HUES6 (cell line): ENCODE results near the gene ABO.
"Not testable (repeated sequence)": the region's sequence is repeated elsewhere in the genome, so short reads cannot be mapped to it uniquely, and the experiment has no call there.

ENCODE experiments used
- H3K27ac ChIP-seq: 2 replicates; pipeline ENCODE4 v1.7.0; 2013; ENCODE audit warnings: low read depth, mild to moderate bottlenecking, low read length, inconsistent platforms
- H3K27me3 ChIP-seq: 2 replicates; pipeline ENCODE4 v1.6.1; 2013; ENCODE audit warnings: low read length; ENCODE audit not compliant: control insufficient read depth, insufficient read depth
- H3K36me3 ChIP-seq: 2 replicates; pipeline ENCODE4 v1.6.1; 2013; ENCODE audit warnings: low read length; ENCODE audit not compliant: control insufficient read depth, insufficient read depth
- H3K4me1 ChIP-seq: 2 replicates; pipeline ENCODE4 v1.6.1; 2013; ENCODE audit warnings: low read length; ENCODE audit not compliant: control insufficient read depth, insufficient read depth
- H3K4me3 ChIP-seq: 2 replicates; pipeline ENCODE4 v1.5.1; 2013; ENCODE audit warnings: low read depth, low read length
- H3K9ac ChIP-seq: one replicate; pipeline ENCODE4 v1.6.1; 2013; ENCODE audit warnings: mild to moderate bottlenecking, low read length
- H3K9me3 ChIP-seq: 2 replicates; pipeline ENCODE4 v1.6.1; 2013; ENCODE audit warnings: low read depth, low read length; ENCODE audit not compliant: control insufficient read depth, insufficient read depth

The ABO gene

DNA sequence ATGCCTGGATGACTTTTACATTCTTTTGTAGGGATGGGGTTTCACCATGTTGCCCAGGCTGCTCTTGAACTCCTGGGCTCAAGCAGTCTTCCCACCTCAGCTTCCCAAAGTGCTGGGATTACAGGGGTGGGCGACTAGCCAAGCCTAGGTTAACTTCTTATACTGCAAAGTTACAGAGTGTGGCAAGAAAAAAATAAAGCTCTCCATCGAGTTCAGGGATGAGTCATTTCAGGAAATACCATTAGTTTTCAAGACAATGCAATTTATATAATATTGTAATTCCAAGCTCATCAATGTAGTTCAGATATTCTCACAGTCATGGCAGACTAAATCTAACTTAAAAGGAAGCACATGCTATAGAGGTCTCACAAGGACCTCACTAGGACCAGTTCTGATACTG lies 11.5 kb upstream of the ABO start:
- no peaks in the 10 kb centered on the region for H3K36me3 ChIP-seq
- no peaks in the 10 kb centered on the region for H3K27me3 ChIP-seq
- no peaks in the 10 kb centered on the region for H3K4me1 ChIP-seq
- H3K9ac ChIP-seq = no peak overlapping the region
- H3K9me3 ChIP-seq = peaks cover 35% of the 10 kb centered on the region
- no peak overlapping the region for H3K27ac ChIP-seq
- no peak overlapping the region for H3K4me3 ChIP-seq

DNA sequence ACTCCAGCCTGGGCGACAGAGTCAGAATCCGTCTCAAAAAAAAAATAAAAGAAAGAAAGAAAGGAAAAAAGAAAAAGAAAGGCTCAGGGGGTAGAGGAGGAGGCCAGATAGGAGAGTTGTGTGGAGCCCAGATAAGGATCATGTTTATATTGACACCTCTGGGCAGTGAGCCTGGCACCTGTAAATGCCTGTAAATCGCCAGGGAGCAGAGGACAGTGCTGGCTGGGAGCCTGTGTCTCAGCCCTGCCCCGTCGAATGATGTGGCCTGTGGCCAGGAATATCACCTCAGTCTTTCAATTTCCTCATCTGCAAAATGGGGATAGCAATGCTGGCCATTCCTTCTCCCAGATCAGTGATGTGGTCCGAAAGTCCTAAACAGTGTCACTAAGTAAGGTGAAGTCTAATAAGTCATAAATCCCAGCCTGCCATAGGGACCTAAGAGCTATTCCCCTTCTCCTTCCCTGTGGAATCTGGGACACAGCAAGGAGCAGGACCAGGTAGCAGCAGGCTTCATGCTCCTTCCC lies 10.3 kb upstream of the ABO start:
- Histone ChIP-seq H3K9ac (no peak overlapping the region), H3K27me3 (no peaks in the 10 kb centered on the region)

DNA sequence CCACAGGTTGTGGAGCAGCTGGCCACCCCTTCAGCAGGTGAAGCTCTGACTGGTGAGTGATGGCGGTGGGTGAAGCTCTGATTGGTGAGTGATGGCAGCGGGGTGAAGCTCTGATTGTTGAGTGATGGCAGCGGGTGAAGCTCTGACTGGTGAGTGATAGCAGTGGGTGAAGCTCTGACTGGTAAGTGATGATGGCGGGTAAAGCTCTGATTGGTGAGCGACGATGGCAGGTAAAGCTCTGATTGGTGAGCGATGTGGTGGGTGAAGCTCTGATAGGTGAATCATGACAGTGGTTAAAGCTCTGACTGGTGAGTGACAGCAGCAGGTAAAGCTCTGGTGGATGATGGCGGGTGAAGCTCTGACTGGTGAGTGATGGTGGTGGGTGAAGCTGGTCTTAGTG lies 9.4 kb upstream of the ABO start:
- Histone ChIP-seq H3K27ac (no peak overlapping the region), H3K9me3 (peaks cover 21% of the 10 kb centered on the region), H3K9ac (no peak overlapping the region), H3K4me1 (peaks cover 4% of the 10 kb centered on the region; the same call in 1 of the 2 replicates), H3K4me3 (no peak overlapping the region), H3K36me3 (no peaks in the 10 kb centered on the region), H3K27me3 (no peaks in the 10 kb centered on the region)

More for the DNA sequence above, 10.3 kb upstream of the ABO start:
- Histone ChIP-seq H3K4me3 (no peak overlapping the region), H3K36me3 (no peaks in the 10 kb centered on the region), H3K4me1 (peaks cover under 1% of the 10 kb centered on the region; the same call in 1 of the 2 replicates), H3K9me3 (peaks cover 24% of the 10 kb centered on the region), H3K27ac (no peak overlapping the region)

DNA sequence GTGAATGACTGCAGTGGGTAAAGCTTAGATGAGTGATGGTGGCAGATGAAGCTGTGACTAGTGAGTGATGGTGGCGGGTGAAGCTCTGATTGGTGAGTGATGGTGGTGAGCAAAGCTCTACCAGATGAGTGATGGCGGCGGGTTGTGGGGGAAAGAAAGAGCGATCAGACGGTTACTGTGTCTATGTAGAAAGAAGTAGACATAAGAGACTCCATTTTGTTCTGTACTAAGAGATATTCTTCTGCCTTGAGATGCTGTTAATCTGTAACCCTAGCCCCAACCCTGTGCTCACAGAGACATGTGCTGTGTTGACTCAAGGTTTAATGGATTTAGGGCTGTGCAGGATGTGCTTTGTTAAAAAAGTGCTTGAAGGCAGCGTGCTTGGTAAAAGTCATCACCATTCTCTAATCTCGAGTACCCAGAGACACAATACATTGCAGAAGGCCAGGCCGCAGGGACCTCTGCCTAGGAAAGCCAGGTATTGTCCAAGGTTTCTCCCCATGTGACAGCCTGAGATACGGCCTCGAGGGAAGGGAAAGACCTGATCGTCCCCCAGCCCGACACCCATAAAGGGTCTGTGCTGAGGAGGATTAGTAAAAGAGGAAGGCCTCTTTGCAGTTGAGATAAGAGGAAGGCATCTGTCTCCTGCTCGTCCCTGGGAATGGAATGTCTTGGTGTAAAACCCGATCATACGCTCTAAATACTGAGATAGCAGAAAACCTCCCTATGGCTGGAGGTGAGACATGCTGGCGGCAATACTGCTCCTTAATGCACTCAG lies 8.4 kb upstream of the ABO start:
- not testable (repeated sequence) for H3K36me3 ChIP-seq, H3K27me3 ChIP-seq, H3K4me1 ChIP-seq, H3K9ac ChIP-seq, H3K4me3 ChIP-seq, H3K27ac ChIP-seq
- H3K9me3 ChIP-seq = peaks cover 19% of the 10 kb centered on the region

GRCh38 chr9:133282464-133283238 lies 7.7 kb upstream of the ABO start:
- Histone ChIP-seq H3K9ac (no peak overlapping the region), H3K27me3 (peaks cover 11% of the 10 kb centered on the region), H3K36me3 (no peaks in the 10 kb centered on the region), H3K4me1 (peaks cover 4% of the 10 kb centered on the region; the same call in 1 of the 2 replicates), H3K27ac (no peak overlapping the region), H3K4me3 (no peak overlapping the region), H3K9me3 (peaks cover 19% of the 10 kb centered on the region)

GRCh38 chr9:133280392-133280791 lies 5.4 kb upstream of the ABO start:
- Histone ChIP-seq H3K9me3 (peaks cover 16% of the 10 kb centered on the region), H3K9ac (no peak overlapping the region), H3K27me3 (peaks cover 34% of the 10 kb centered on the region), H3K27ac (no peak overlapping the region), H3K36me3 (no peaks in the 10 kb centered on the region), H3K4me3 (no peak overlapping the region), H3K4me1 (peaks cover 4% of the 10 kb centered on the region; the same call in 1 of the 2 replicates)

DNA sequence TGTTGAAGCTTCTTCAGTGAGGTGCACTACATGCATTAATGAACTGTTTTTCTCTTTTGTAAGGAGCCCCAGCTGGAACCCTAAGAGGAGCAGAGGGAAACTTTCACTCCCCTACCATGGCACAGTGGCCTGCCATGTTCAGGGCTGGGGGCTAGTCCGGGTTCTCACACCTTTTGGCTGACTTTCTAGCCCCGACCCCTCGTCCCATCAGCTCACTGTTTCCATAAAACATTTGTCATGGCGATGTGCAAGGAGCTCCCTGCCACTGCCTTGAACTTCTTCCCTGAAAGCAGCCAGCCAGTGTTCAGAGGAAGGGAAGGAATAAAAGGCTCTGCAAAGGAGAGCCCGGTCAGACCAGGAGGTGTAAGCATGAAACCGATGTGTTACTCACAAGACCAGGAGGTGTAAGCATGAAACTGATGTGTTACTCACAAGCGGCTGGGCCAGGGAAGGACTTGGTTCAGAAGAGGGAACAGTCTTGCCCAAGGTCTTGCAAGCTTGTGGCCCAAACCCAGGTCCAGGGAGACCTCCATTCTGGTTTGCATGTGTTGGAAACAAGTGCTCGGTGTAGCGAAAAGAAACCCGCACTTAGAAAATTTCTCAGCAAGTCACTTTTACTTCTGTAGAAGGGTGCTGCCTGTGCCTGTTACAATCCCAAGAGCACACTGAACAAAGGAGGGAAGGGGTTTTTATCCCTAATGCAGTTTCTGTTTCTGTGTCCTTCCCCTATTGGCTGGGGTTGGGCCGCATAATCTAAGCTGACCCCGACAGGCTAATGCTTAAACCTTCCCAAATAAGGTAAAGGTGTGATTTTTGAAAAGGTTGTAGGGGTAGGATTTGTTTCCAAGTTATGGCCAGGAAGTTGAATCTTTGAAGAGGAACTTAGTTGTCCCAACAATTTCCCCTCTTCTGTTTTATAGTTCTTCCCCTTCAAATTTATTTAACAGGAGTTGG lies 3.4 kb upstream of the ABO start:
- no peak overlapping the region for H3K27ac ChIP-seq
- H3K4me1 ChIP-seq = peaks cover 7% of the 10 kb centered on the region
- H3K27me3 ChIP-seq = peaks cover 53% of the 10 kb centered on the region
- H3K9me3 ChIP-seq = peaks cover 12% of the 10 kb centered on the region
- no peaks in the 10 kb centered on the region for H3K36me3 ChIP-seq
- no peak overlapping the region for H3K4me3 ChIP-seq
- H3K9ac ChIP-seq = no peak overlapping the region

- H3K4me1 ChIP-seq = peaks cover 7% of the 10 kb centered on the region
- peaks cover 59% of the 10 kb centered on the region for H3K27me3 ChIP-seq
- H3K4me3 ChIP-seq = no peak overlapping the region
- peaks cover 12% of the 10 kb centered on the region for H3K9me3 ChIP-seq
- H3K27ac ChIP-seq = no peak overlapping the region
- H3K36me3 ChIP-seq = no peaks in the 10 kb centered on the region
- H3K9ac ChIP-seq = no peak overlapping the region
Measured at GRCh38 chr9:133277467-133277866, 2.5 kb upstream of the ABO start.

DNA sequence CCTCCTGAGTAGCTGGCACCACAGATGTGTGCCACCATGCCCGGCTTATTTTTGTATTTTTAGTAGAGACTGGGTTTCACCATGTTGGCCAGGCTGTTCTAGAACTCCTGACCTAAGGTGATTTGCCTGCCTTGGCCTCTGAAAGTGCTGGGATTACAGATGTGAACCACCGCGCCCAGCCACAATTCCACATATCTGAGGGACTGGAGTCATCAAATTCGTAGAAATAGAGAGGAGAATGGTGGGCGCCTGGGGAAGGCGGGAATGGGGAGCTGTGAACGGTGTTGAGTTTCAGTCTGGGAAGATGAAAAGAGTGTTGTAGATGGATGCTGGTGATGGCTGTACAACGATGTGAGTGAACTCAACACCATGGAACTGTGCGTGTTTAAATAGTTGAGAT lies 1.9 kb upstream of the ABO start:
- Histone ChIP-seq H3K27me3 (peaks cover 60% of the 10 kb centered on the region), H3K9ac (no peak overlapping the region), H3K4me1 (peaks cover 7% of the 10 kb centered on the region), H3K36me3 (no peaks in the 10 kb centered on the region), H3K9me3 (peaks cover 12% of the 10 kb centered on the region), H3K4me3 (no peak overlapping the region), H3K27ac (no peak overlapping the region)

GRCh38 chr9:133276001-133276884 lies 1.2 kb upstream of the ABO start:
- peaks cover 63% of the 10 kb centered on the region for H3K27me3 ChIP-seq
- peaks cover 12% of the 10 kb centered on the region for H3K9me3 ChIP-seq
- peaks cover 7% of the 10 kb centered on the region for H3K4me1 ChIP-seq
- H3K27ac ChIP-seq = no peak overlapping the region
- H3K9ac ChIP-seq = no peak overlapping the region
- no peaks in the 10 kb centered on the region for H3K36me3 ChIP-seq
- peak overlapping the region; percentile 65 for H3K4me3 ChIP-seq
